ENCODE results near the gene ZSWIM3.
"Not testable (repeated sequence)": the region's sequence is repeated elsewhere in the genome, so short reads cannot be mapped to it uniquely, and the experiment has no call there.

The ZSWIM3 gene

DNA sequence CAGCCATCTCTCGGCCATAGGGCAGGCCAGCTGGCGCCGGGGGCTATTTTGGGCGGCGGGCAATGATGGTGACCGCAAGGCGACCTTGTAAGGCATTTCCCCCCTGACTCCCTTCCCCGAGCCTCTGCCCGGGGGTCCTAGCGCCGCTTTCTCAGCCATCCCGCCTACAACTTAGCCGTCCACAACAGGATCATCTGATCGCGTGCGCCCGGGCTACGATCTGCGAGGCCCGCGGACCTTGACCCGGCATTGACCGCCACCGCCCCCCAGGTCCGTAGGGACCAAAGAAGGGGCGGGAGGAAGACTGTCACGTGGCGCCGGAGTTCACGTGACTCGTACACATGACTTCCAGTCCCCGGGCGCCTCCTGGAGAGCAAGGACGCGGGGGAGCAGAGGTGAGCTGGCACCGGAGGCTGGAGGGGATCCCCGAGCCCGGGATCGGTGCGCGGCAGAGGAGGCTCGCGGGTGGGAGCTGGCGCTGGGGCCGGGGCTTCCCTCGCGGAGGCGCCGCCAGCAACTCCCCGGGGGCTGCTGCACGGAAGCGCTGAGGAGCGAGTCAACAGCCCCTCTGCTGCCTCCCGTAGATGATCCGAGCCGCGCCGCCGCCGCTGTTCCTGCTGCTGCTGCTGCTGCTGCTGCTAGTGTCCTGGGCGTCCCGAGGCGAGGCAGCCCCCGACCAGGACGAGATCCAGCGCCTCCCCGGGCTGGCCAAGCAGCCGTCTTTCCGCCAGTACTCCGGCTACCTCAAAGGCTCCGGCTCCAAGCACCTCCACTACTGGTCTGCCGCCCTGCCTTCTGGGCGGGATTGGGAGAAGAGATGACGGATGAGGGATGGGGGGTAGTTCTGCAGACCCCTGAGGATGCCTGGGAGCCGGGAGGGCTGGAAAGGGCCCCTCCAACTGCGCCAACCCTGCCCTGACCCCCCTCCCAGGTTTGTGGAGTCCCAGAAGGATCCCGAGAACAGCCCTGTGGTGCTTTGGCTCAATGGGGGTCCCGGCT lies 33.9 kb downstream of the ZSWIM3 start, which contains the start of the genes CTSA and NEURL2:
TSS of gene CTSA (plus strand) at position 351 of the 999 bp plus-strand sequence. CDS start at position 585, 234 bp downstream.
TSS of gene NEURL2 (minus strand) at position 224 of the 999 bp plus-strand sequence. CDS start at position 7, 217 bp downstream.
- peak; percentile 70 to 77 for DNase-seq

DNA sequence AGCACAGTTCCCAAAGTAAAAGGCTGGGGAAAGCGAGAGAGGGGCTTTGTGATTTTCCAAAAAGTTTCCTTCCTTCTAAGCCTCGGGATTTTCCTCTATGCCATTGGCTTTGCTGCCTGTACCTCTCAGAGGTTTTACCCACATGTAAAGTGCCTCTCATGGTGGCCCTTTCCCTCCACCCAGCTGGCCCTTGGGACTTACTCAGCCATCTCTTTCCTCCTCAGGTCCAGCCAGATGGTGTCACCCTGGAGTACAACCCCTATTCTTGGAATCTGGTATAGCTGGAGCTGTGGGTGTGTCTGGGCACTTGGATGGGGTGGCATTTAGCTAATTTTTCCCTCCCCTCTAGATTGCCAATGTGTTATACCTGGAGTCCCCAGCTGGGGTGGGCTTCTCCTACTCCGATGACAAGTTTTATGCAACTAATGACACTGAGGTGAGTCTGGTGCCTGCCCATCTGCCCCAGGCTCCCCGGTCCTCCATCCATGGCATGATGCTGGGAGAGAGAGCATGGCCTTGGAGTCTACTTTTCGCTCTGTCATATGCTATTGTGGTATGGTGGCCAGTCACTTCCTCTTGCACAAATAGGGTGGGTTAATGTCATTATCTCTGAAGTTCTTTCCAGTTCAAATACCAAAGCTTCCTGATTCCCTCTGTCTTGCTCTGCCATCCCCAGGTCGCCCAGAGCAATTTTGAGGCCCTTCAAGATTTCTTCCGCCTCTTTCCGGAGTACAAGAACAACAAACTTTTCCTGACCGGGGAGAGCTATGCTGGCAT lies 34.8 kb downstream of the ZSWIM3 start:
- peak; percentile 58 for DNase-seq

DNA sequence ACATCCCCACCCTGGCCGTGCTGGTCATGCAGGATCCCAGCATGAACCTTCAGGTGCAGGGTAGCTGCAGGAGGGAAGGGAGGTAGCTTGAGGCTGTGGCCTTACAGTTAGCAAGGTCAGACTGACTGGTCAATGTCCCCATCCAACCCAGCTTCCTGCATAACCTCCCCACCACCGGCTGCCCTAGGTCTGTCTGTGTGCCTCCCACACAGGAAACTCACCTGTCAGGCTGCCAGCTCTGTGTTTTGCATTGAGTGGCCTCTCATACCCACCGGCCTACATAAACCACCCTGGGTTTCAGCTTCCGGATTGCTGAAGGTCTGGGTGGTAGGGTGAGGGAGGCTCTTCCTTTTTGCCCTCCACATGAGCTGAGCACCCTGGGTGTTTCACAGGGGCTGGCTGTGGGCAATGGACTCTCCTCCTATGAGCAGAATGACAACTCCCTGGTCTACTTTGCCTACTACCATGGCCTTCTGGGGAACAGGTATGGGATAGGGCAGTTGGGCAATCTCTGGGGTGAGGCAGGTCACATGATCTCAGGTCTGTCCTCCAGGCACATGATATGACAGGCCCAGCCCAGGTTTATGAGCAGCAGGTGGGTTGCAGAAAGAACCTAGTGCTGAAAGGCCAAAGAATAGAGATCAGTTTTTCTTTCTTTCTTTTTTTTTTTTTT lies 35.5 kb downstream of the ZSWIM3 start:
- peak in 1 of 2 experiments; percentile 17 for DNase-seq

DNA sequence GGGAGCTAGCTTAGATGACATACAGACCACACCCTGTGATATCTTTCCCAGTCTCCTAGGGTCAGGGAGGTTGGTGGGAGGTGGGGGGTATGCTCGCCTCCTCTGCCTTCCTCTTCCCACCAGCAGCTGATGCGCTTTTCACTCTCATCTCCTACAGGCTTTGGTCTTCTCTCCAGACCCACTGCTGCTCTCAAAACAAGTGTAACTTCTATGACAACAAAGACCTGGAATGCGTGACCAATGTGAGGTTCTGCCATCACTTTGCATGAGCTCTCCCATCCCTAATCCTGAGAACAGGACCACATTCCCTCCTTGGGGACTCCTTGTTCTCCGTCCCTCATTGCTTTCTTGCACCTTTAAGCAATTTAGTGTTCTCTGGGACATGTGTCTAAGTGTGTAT lies 36.4 kb downstream of the ZSWIM3 start:
- no peak for DNase-seq

DNA sequence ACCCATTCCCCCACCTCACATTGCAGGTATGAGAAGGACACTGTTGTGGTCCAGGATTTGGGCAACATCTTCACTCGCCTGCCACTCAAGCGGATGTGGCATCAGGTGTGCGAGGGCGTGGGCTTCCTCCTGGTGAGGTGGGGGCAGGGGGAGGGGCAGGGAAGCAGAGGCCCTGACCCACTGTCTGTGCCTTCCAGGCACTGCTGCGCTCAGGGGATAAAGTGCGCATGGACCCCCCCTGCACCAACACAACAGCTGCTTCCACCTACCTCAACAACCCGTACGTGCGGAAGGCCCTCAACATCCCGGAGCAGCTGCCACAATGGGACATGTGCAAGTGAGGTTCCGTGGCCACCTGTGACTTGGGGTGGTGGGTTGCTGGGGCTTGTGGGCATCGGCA lies 37.4 kb downstream of the ZSWIM3 start:
- no peak for DNase-seq

DNA sequence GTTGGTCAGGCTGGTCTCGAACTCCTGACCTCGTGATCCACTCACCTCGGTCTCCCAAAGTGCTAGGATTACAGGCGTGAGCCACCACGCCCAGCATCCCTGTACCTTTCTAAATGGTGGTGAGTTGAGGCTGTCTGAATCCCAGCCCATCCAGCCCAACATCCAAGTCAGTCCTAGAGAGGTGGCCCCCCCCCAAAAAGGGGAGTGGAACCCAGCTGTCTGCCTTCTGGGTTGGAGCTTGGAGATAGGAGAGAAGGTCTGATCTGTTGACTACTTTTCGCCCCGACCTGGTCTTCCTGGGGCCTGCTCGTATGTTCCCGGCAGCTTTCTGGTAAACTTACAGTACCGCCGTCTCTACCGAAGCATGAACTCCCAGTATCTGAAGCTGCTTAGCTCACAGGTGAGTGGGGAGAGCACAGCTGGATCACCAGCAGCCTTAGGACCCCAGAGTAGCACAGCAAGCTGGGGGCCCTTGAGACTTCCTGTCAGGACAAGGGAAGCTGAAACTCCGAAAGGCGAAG lies 39.3 kb downstream of the ZSWIM3 start:
- no peak for DNase-seq

DNA sequence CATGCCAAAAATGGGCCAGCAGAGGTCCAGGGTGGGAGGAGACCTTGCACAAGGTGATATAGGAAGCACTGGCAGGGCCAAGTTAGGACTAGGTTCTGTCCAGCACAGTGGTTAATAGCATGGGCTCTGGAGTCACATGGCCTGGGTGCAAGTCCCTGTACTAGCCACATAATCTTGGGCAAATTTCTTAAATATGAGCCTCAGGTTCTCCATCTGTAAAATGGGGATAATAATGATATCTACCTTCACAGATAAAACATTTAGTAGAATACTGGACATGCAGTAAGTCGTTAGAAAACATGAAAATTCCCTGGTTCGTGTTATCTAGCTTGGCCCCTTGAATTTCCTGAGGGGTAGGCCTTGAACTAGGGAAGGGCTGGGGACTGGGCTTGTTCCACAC lies 39.9 kb downstream of the ZSWIM3 start:
- no peak for DNase-seq

DNA sequence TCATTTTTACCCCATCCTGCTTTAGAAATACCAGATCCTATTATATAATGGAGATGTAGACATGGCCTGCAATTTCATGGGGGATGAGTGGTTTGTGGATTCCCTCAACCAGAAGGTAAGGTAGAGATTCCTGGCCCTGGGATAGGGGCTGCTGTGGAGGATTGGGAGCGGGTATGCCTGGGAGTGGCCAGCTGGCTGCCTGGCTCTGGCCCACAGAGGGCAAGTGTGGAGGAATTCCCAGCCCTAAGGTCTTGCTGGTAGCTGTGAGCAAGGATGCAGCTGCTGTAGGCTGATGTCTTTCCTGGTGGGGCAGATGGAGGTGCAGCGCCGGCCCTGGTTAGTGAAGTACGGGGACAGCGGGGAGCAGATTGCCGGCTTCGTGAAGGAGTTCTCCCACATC lies 40.3 kb downstream of the ZSWIM3 start:
- DNase-seq: no peak

DNA sequence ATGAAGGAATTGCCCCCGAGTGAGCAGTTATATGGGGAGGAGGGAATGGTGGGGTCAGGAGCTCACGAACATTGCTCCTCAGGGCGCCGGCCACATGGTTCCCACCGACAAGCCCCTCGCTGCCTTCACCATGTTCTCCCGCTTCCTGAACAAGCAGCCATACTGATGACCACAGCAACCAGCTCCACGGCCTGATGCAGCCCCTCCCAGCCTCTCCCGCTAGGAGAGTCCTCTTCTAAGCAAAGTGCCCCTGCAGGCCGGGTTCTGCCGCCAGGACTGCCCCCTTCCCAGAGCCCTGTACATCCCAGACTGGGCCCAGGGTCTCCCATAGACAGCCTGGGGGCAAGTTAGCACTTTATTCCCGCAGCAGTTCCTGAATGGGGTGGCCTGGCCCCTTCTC lies 40.9 kb downstream of the ZSWIM3 start:
- DNase-seq: no peak

DNA sequence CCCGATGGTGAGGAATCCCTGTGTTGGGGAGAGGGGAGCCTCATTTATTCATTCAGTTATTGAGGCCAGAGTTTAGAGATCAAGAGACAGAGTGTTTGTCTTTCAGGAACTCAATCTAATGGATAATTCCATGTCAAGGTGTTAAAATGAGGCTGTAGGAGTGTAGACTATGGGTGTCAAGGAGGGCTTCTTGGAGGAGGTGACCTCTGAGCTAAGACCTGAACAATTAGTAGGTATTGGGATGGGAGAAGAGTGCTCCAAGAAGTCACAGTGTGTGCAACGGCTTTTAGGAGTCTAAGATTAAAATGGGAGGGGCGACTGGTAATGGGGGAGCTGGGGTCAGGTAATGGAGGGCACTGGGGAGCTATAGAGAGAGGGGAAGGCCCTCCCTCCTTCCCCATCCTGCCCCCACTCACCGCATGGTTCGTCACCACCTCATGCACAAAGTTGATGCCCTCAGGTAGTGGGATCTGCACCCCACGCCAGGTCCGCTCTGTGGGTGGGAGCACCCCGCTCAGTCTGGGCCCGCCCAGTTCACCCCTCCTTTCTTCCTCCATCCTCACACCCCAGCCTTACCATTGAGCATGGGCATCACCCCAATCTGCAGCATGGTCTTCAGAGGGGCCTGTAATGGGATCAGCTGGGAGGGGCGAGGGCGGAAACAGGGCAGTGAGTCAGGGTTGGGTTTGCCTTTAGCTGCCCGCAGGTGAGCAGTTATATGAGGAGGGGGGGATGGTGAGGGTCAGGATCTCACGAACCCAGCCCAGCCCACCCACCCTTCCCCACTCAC lies 41.8 kb downstream of the ZSWIM3 start:
- DNase-seq: no peak

DNA sequence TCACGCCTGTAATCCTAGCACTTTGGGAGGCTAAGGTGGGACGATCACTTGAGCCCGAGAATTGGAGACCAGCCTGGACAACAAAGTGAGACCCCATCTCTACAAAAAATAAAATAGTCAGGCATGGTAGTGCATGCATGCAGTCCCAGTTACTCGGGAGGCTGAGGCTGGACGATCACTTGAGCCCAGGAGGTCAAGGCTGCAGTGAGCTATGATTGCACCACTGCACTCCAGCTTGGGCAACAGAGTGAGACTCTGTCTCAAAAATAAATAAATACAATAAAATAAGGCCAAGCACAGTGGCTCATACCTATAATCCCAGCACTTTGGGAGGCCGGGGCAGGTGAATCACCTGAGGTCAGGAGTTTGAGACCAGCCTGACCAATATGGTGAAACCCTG lies 43.9 kb downstream of the ZSWIM3 start:
- DNase-seq: not testable (repeated sequence)

DNA sequence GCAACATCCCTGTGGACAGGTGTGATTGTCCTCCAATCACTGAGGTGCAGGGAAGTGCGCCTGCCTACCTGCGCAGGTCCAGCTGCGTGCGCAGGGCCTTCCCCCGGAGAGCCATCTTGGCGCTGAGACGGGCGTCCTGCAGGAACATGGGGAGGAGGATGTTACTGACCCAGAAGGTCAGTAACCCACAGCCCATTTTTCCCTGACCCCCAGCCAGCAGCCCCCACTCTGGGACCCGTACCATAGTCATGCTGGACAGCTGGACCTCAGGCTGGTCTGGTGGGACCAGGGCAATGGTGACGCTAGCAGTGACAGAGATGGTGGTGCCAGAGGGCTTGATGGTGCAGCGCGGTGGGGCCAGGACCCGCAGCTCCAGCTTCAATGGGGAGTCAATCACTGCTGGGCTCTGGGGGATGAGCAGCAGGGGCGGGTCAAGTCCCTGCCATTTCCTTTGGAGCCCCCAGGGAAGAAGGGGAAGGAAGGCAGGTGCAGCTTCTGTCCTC lies 44.8 kb downstream of the ZSWIM3 start:
- DNase-seq: no peak

DNA sequence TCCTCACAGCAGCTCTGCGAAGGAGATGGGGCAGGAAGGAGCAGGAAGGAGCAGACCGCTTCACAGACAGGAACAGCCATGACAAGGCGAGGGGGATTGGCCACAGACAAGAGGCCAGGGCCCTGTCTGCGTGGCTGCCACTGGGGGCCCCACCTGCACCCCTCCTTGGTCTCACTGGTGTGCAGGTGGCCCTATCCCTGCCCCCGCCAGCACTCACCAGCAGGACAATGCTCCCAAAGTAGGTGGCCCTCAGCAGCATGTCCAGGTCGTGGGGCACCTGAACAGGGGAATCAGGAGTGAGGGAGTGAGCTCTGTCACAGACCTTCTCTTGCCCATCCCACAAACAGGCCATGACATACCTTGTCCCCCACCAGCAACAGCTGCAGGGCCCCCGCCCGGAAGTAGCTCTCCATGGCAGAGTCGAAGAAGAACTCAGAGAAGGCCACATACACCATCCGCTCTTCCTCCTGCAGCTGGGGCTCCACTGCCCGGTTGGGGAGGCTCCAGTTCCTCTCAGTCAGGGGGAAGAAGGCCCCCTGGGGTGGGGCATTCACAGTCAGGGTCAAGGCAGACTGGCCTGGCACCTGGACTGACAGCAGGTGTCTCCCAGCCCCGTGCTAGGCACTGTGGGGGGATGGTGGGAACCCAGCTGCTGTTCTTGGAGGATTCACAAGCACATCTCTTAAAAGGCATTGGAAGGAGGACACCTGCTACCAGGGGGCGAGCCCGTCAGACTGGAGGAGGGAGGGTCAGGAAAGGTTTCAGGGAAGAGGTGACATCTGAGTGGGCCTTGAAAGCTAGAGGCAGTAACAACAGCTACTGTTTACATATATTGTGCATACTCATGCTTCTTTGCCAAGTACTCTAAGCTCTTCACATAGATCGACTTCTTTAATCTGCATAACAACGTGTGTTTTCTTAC lies 47.4 kb downstream of the ZSWIM3 start:
- DNase-seq: no peak

DNA sequence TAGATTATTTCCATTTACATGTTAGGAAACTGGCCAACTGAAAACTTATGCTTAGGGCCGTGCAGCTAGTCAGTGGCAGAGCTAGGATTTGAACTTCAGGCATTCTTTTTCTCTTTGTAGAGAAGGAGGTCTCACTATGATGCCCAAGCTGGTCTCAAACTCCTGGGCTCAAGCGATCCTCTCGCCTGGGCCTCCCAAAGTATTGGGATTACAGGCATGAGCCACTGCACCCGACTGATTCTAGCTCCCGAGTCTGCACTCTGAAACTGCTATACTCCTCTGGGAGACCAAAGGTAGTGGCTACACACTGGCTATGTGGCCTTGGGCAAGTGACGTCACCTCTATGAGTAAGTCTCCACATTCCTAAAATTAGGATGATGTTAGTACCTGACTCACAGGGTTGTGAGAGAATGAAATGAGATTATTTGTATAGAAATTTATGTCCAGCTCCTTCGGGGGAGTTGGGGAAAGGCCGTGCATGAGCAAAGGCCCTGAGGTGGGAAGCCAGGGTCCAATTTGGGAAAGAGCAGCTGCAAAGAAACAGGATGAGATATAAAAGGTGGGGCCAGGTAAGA lies 48.2 kb downstream of the ZSWIM3 start:
- DNase-seq: no peak

DNA sequence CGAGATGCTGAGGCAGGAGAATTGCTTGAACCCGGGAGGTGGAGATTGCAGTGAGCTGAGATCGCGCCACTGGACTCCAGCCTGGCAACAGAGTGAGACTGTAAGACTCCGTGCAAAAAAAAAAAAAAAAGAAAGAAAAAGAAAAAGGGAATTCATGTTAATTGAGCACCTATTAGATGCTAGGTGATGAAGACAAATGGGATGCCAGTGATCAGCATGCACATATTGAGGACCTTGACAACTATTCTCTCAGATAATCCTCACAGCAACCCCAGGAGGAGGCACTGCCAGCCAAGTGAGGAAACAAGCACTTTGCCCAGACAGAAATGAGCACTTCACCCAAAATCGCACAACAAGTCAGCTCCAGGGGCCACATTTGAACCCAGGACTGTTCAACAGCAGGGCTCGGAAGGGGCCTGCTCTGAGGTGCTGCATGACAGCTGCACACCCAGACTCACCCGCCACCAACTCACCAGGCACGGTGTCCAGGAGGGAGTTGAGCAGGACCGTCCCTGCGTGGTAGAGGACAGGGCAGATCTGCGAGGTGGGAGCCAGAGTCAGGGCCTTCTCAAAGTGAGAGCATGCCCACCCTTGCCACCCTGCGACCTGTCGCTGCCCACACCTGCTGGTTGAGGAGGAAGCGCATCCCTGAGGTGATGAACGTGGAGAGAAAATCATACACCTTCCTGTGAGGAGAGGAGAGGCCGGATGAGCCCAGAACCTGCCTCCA lies 50.0 kb downstream of the ZSWIM3 start:
- DNase-seq: no peak

DNA sequence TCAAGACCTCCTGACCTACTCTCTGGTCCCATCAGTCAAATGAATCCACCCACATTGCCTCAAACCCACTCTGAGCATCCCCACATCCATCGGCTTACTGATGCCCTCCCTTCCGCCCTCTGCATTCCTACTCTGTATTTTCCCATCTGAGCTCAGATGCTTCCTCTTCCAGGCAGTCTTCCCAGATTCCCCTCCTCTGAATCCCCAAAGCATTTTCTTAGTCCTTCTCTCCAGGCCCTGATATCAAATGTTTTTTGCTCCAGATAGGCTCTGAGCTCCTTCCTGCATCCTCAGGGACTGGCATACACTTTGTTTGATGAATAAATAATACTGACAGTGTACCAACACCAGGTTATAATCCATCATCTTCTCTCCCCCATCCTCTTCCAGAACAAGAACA lies 50.7 kb downstream of the ZSWIM3 start:
- no peak for DNase-seq

DNA sequence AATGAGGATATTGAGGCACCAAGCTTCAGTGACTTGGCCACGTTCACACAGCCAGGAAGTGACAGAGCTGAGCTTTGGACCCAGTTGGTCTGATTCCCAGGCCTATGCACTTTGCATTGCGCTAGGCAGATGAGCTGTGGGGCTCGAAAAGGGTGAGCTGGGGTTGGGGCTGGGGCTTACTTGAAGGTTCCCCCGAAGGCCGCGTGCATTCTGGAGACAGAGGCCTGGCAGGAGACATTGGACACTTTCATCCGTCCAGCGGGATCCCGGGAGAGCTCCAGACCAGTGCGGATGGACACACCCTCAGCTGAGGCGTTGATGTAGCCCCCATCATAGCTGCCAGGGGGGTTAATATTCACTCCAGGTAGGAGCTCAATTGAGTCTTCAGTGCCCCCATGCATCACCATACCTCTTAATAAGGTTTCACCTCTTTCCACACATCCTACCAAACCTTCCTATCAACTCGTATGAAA lies 52.0 kb downstream of the ZSWIM3 start:
- no peak for DNase-seq

DNA sequence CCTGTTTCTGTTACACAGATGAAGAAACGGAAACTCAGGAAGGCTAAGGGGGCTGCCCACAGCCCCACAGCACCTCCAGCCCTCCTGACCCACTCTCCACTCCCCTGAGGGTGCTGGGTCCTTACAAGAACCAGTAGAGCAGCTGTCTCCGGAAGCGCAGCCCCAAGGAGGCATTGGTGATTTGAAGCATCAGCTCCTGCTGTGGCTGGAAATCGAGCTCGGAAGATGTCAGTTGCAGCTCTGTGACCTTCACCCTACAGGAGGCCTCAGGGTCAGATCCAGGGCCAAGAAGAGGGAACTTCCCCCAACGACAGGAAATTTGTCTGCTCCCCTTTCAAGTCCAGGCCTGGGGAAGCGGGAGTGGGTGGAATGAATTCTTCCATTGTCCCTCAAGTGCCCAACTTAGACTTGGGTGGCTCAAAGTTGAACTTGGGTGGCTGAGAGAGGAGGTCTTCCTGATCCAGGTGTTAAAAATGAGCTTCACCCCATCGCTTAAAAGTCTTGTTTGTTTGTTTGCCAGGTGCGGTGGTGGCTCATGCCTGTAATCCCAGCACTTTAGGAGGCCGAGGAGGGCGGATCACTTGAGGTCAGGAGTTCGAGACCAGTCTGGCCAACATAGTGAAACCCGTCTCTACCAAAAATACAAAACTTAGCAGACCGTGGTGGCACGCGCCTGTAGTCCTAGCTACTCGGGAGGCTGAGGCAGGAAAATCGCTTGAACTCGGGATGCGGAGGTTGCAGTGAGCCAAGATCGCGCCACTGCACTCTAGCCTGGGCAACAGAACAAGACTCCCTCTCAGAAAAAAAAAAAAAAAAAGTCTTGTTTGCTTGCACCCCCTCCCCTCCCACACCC lies 52.6 kb downstream of the ZSWIM3 start:
- no peak for DNase-seq
